Measurements from ENCODE around the gene NAT9.

The NAT9 gene

DNA sequence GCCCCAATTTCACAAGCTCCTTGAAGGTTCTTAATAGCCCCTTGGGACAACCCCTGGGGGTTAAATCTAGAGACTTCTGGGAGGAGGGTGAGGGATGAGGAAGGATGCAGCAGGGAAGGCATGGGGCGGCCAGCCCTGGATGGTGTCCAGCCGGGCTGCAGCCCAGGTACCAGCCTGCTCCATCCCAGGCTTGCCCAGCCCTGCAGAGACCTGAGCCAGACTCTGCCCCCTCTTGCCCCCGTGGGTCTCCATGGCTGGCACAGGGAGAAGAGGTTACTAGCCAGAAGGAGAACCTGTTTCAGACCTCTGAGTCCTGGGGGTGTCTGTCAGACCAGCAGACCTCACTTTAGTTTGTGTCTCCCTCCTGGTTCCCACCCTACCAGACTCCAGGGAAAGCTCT, 19.3 kb downstream of the NAT9 start:
- no peak for TF ChIP-seq ZNF274 (IDR thresholded peaks at IDR 0.05; ENCODE audit: low read depth, low read length)
- H3K4me3 ChIP-seq (ENCODE audit: low read length) = no peak overlapping the region

DNA sequence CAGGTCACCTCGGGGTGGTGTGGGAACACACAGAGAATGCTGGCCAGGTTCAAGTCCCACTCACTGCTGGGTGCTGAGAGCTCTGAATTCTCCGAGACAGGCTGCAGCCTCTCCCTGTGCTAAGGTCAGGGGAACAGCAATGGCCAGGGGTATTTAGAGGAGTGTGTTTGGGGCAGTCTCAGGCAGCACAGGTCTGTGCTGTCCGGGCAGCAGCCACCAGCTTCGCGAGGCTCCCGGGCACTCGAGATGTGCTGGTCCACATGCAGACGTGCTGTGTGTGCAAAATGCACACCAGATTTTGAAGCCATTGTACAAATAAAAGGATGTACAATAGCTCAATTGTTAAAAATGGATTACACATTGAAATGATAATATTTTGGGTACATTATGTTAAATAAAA, 20.6 kb downstream of the NAT9 start:
- H3K4me3 ChIP-seq (ENCODE audit: low read length) = no peak overlapping the region
- TF ChIP-seq ZNF274 (IDR thresholded peaks at IDR 0.05; ENCODE audit: low read depth, low read length) = no peak

DNA sequence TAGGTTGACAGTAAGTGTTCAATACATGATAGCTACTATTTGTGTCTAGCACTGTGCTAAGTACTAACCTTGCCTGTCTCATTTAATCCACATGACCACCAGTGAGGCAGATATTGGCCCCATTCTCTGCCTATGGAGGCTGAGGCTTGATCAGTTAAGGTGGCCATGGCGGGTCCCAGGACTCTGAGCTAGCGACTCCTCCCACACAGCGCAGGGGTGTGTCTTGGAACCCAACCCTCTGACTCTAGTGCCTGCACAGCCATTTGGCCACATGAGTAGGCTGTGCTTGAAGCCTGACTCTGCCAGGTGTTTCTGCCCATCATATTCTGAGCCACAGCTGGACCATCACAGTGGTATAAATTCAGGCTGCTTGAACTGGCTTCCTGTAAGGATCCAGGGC, 21.3 kb downstream of the NAT9 start:
- H3K4me3 ChIP-seq (ENCODE audit: low read length) = no peak overlapping the region
- no peak for TF ChIP-seq ZNF274 (IDR thresholded peaks at IDR 0.05; ENCODE audit: low read depth, low read length)

GRCh38 chr17:74752822-74753401, 23.2 kb downstream of the NAT9 start:
- no peak for TF ChIP-seq ZNF274 (IDR thresholded peaks at IDR 0.05; ENCODE audit: low read depth, low read length)
- no peak overlapping the region for H3K4me3 ChIP-seq (ENCODE audit: low read length)

GRCh38 chr17:74752415-74752814, 23.7 kb downstream of the NAT9 start:
- no peak for TF ChIP-seq ZNF274 (IDR thresholded peaks at IDR 0.05; ENCODE audit: low read depth, low read length)
- no peak overlapping the region for H3K4me3 ChIP-seq (ENCODE audit: low read length)

DNA sequence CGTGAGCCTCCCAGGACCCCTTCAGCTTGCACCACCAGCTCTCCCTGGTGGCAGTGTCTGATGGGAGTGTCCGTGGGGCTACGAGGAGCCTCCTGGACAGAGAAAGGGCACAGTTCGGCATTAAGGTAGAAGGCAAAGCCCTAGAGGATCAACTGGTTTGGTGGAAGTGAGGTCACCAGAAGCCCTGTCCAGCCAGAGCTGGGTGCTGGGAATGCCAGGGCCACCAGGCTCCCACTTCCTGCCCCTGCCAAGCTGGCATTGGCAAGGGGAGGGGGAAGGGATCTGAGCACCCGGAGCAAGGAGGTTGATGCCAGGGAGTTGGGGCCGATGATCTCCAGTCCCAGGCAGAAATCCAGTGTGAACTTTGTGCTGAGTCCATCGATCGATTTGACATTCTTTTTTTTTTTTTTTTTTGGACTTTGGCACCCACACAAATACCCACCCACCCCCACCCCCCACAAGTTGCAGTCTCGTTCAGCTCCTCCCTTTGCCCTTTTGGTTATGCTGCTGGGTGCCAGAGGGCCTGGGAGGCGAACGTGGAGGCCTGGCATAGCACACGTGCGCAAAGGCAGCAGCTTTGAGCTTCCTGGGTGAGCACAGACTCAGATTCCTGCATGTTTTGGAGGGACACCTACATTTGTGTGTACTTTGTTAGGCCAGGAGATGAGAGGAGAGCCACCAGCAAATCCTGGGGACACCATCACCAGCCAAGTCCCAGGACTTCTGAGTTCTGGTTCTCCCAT, 25.6 kb downstream of the NAT9 start:
- peak overlapping the region; percentile 76; the same call in 1 of the 2 replicates for H3K4me3 ChIP-seq (ENCODE audit: low read length)
- no peak for TF ChIP-seq ZNF274 (IDR thresholded peaks at IDR 0.05; ENCODE audit: low read depth, low read length)

- no peak for TF ChIP-seq ZNF274 (IDR thresholded peaks at IDR 0.05; ENCODE audit: low read depth, low read length)
- peak overlapping the region; percentile 76; the same call in 1 of the 2 replicates for H3K4me3 ChIP-seq (ENCODE audit: low read length)
These were observed 26.2 kb downstream of the NAT9 start for GRCh38 chr17:74750039-74750326.

DNA sequence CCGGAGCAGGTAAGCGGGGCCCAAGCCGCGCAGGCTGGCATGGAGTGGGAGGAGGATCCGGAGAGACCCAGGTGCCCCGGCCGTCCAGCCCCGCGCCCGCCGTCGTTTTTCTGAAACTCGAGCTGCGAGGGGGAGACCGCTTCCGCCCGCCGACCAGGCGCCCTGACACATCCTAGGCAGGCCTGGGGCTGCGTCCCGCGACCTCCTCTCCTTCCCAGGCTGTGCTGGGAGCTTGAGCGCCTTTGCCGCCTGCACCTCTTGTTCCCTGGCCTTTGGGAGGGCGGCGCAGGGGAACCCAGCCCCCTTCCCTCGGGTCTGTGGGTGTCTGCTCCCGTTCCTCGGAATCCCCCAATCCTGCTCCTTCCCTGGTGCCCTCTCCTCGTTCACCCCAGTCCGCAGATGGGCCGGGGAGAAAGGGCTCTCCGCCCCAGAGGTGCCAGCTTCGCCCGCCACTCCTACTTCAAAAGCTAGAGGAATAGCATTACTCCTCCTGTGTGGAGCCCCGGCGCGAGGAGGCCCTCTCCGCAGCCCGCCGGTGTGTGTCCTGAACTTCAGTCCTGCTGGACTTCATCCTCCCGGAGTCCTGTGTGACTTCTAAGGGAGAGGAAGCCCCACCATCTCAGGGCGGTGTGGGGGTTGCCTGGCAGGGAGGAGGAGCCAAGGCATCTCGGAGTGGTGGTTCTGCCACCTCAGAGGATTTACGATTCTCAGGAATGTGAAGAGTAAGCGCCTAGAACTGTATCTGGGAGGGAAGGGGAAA, 26.7 kb downstream of the NAT9 start:
- peak overlapping the region; percentile 76 for H3K4me3 ChIP-seq (ENCODE audit: low read length)
- TF ChIP-seq ZNF274 (IDR thresholded peaks at IDR 0.05; ENCODE audit: low read depth, low read length) = no peak

DNA sequence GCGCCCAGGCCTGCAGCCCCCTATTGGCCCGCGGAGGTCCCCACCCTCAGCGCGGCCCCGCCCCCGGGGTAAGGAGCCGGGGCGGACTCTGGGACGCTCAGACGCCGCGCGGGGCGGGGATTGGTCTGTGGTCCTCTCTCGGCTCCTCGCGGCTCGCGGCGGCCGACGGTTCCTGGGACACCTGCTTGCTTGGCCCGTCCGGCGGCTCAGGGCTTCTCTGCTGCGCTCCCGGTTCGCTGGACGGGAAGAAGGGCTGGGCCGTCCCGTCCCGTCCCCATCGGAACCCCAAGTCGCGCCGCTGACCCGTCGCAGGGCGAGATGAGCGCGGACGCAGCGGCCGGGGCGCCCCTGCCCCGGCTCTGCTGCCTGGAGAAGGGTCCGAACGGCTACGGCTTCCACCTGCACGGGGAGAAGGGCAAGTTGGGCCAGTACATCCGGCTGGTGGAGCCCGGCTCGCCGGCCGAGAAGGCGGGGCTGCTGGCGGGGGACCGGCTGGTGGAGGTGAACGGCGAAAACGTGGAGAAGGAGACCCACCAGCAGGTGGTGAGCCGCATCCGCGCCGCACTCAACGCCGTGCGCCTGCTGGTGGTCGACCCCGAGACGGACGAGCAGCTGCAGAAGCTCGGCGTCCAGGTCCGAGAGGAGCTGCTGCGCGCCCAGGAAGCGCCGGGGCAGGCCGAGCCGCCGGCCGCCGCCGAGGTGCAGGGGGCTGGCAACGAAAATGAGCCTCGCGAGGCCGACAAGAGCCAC, 27.4 kb downstream of the NAT9 start, which contains the start of gene NHERF1:
Gene NHERF1, plus strand, starts transcription at position 100 of the 750 bp plus-strand sequence. Its CDS starts 219 bp downstream, at position 319.
- TF ChIP-seq ZNF274 (IDR thresholded peaks at IDR 0.05; ENCODE audit: low read depth, low read length) = no peak

GRCh38 chr17:74748279-74748528, 27.9 kb downstream of the NAT9 start:
- H3K4me3 ChIP-seq (ENCODE audit: low read length) = peak overlapping the region; percentile 58; the same call in 1 of the 2 replicates
- TF ChIP-seq ZNF274 (IDR thresholded peaks at IDR 0.05; ENCODE audit: low read depth, low read length) = no peak

More for the DNA sequence above, 27.4 kb downstream of the NAT9 start, which contains the start of gene NHERF1:
- H3K4me3 ChIP-seq (ENCODE audit: low read length) = peak within 1 kb of the TSS; percentile 76

DNA sequence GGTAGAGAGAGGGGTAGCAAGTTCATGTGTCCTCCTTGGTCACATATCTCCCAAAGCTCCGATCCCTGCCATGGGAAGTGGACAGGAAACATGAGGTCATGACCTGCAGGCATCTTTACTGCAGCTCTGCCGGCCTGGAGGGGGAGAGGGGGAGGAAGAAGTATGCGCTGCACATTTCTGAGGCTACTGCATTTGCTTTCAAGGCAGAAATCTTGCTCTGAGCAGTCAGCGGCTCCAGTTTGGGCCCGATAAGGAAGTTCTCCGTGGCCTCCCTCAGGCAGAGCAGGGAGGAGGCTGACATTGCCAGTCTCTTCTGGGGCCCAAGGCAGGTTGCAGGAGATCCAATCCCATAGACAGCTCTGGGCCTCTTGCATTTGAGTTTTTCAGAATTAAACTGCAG, 29.2 kb downstream of the NAT9 start:
- no peak for TF ChIP-seq ZNF274 (IDR thresholded peaks at IDR 0.05; ENCODE audit: low read depth, low read length)
- no peak overlapping the region for H3K4me3 ChIP-seq (ENCODE audit: low read length)

GRCh38 chr17:74746376-74746775, 29.8 kb downstream of the NAT9 start:
- no peak overlapping the region for H3K4me3 ChIP-seq (ENCODE audit: low read length)
- no peak for TF ChIP-seq ZNF274 (IDR thresholded peaks at IDR 0.05; ENCODE audit: low read depth, low read length)

- no peak for TF ChIP-seq ZNF274 (IDR thresholded peaks at IDR 0.05; ENCODE audit: low read depth, low read length)
These were observed 30.5 kb downstream of the NAT9 start for GRCh38 chr17:74745548-74746177.

More at GRCh38 chr17:74745548-74746177, 30.5 kb downstream of the NAT9 start:
- H3K4me3 ChIP-seq (ENCODE audit: low read length) = no peak overlapping the region
